ENCODE data around the gene EEFSEC. TPM values are rescaled to one million over a fixed set of nuclear protein-coding genes. Genes with fewer than 3 reads are reported as not detected.

Gene EEFSEC
- total and polyA plus RNA-seq, 2 of the 4 experiments (the other 2 are of a cell fraction), result 4.5 to 9.3 TPM

GRCh38 chr3:128330214-128330842, 177.0 kb downstream of the EEFSEC start:
- no peak for ATAC-seq (ENCODE audit: low read depth)
- in situ Hi-C loops (cut with MboI; ENCODE audit: low sequenced_read_pairs), result no loop called here
- Histone ChIP-seq H2AFZ (replicated peaks; ENCODE audit: low read length, poor library complexity) (no peak overlapping the region), H3K27me3 (ENCODE audit: control insufficient read depth, insufficient read depth, low read length) (no peaks in the 10 kb centered on the region), H4K5ac (ENCODE audit: low read depth, low read length) (no peak overlapping the region), H3K4me3 (ENCODE audit: insufficient read depth, low read depth, low read length) (no peak overlapping the region), H3K9me1 (ENCODE audit: insufficient read depth, low read length) (0 out of 2 replicates have a peak, but pooled peaks cover 3% of the 10 kb centered on the region), H3K18ac (ENCODE audit: low read depth, low read length) (no peak overlapping the region), H4K20me1 (ENCODE audit: insufficient read depth, low read length) (0 out of 2 replicates have a peak, but pooled peaks cover 2% of the 10 kb centered on the region), H3K23ac (ENCODE audit: low read depth, low read length) (no peak overlapping the region), H3K4ac (ENCODE audit: low read depth, low read length) (no peak overlapping the region), H2BK20ac (ENCODE audit: low read depth, low read length) (no peak overlapping the region), H3K36me3 (ENCODE audit: control insufficient read depth, insufficient read depth, low read length) (no peaks in the 10 kb centered on the region), H3K9ac (ENCODE audit: low read depth, low read length) (no peak overlapping the region), H3K56ac (ENCODE audit: extremely low read depth, insufficient read depth, low read length) (no peak overlapping the region), H3K79me1 (ENCODE audit: low read depth in 1 of 2, low read length in 2 of 2) (no peaks in the 10 kb centered on the region), H3K9me3 (ENCODE audit: control insufficient read depth, insufficient read depth, low read length) (no peaks in the 10 kb centered on the region), H3K27ac (ENCODE audit: insufficient read depth, low read length) (no peak overlapping the region), H3K4me2 (ENCODE audit: low read depth, low read length) (no peak overlapping the region), H4K8ac (ENCODE audit: low read depth in 2 of 2, low read length in 2 of 2) (no peak overlapping the region), H2AK9ac (replicated peaks; ENCODE audit: low read depth, low read length, poor library complexity) (no peak overlapping the region), H2BK15ac (ENCODE audit: low read depth, low read length) (no peak overlapping the region), H2AK5ac (ENCODE audit: low read depth, low read length) (no peak overlapping the region), H4K91ac (ENCODE audit: insufficient read depth, low read depth, low read length) (no peak overlapping the region), H3K4me1 (ENCODE audit: control insufficient read depth, insufficient read depth, low read length) (no peaks in the 10 kb centered on the region), H2BK5ac (ENCODE audit: low read depth, low read length, poor library complexity, severe bottlenecking) (no peak overlapping the region), H3K14ac (replicated peaks; ENCODE audit: low read depth, low read length) (no peak overlapping the region), H2BK120ac (ENCODE audit: low read depth, low read length) (no peak overlapping the region)
- no TSS peak for BruUV-seq (replicated peaks)
- intact Hi-C loops (cut with micrococcal nuclease), result no loop called here
- dilution Hi-C loops (cut with HindIII; ENCODE audit: low sequenced_read_pairs, unreplicated experiment), result no loop called here
- TF ChIP-seq RFX5 (IDR thresholded peaks at IDR 0.05; ENCODE audit: low read depth, low read length), result no peak
- TF ChIP-seq, protein P1, sequence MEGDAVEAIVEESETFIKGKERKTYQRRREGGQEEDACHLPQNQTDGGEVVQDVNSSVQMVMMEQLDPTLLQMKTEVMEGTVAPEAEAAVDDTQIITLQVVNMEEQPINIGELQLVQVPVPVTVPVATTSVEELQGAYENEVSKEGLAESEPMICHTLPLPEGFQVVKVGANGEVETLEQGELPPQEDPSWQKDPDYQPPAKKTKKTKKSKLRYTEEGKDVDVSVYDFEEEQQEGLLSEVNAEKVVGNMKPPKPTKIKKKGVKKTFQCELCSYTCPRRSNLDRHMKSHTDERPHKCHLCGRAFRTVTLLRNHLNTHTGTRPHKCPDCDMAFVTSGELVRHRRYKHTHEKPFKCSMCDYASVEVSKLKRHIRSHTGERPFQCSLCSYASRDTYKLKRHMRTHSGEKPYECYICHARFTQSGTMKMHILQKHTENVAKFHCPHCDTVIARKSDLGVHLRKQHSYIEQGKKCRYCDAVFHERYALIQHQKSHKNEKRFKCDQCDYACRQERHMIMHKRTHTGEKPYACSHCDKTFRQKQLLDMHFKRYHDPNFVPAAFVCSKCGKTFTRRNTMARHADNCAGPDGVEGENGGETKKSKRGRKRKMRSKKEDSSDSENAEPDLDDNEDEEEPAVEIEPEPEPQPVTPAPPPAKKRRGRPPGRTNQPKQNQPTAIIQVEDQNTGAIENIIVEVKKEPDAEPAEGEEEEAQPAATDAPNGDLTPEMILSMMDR (conservative IDR thresholded peaks at IDR 0.05; ENCODE audit: low read depth, low read length), result no peak
- no peak for TF ChIP-seq CEBPB (IDR thresholded peaks at IDR 0.05; ENCODE audit: low read depth, low read length)
- no peak for TF ChIP-seq USF2 (IDR thresholded peaks at IDR 0.05; ENCODE audit: low read depth, low read length)
- TF ChIP-seq RCOR1 (IDR thresholded peaks at IDR 0.05; ENCODE audit: insufficient replicate concordance, low read length), result no peak
- TF ChIP-seq FOS (IDR thresholded peaks at IDR 0.05; ENCODE audit: low read depth, low read length), result no peak
- no peak for TF ChIP-seq MAZ (IDR thresholded peaks at IDR 0.05; ENCODE audit: borderline replicate concordance, low read depth, low read length)
- POLR2A ChIA-PET (ENCODE audit: unreplicated experiment), result no interaction called here
- CTCF ChIA-PET, result no interaction called here
- no peak for DNase-seq
- 72% methylated on average over 4 of the region's 13 CpGs; no CpG with 5 or more reads in 1 of the 2 experiments for WGBS, 2 experiments (ENCODE audit: extremely low coverage in 2 of 2, insufficient read length in 1 of 2)
